NK-92 treated with Interleukin-12 subunit alpha and Interleukin-12 subunit beta, amount 100 ng/mL, for 24 hours (cell line): ENCODE results near the gene C12orf57.

Experiments used
- DNase-seq: peaks from one replicate; lab custom pipeline; 2025; lab: John Stamatoyannopoulos, UW

C12orf57 gene

DNA sequence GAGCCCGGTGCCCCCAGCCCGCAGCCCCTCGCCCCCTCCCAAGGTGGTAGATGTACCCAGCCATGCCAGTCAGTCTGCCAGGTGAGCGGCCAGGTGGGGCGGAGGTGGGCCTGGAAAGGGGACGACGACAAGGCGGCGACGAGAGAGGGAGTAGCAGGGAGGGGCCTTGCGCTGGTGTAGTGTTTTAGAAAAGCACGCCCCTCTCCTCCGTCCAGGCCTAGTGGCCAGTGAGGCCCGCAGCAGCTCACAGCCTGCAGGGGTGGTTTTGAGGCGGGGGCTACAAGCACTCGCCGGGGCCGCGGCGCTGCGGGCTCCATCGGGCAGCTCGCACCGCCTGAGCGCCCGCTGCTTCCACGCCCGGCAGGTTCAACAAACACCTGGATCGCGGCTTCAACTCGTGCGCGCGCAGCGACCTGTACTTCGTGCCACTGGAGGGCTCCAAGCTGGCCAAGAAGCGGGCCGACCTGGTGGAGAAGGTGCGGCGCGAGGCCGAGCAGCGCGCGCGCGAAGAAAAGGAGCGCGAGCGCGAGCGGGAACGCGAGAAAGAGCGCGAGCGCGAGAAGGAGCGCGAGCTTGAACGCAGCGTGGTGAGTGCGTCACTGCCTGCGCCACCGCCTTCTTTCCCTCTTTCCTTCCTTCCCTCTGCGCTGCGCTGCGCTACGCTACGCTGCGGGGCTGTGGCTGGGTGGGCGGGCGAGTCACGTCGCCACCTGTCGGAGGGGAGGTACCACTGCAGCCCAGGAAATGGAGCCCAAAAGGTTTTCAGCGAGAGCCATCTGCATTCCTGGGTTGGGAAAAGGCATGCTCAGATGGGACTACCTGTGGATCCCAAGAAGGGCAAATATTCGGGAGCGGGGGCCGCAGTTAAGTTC, 6.1 kb upstream of the C12orf57 start:
- peak; percentile 68 for DNase-seq

- DNase-seq = no peak
Observed at GRCh38 chr12:6938353-6939190, 5.2 kb upstream of the C12orf57 start.

DNA sequence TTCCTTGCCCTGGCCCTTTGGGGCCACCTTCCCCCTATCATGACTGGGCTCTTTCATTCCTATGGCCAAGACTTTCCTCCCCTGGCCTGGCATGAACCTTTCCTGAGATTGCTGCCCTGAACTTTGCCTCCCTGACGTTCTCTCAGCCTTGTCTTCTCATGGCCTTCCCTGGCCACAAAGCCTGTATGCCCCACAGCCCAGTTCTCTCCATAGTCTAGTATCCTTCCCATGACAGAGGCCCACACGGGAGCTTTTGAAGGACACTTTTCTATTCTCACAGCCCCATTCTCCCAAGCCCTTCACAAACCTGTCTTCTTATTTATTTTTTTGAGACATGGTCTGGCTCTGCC, 4.7 kb upstream of the C12orf57 start:
- no peak for DNase-seq

GRCh38 chr12:6941267-6941666, 2.6 kb upstream of the C12orf57 start:
- DNase-seq = no peak

- no peak for DNase-seq
Observed at GRCh38 chr12:6941782-6942181, 2.0 kb upstream of the C12orf57 start.

DNA sequence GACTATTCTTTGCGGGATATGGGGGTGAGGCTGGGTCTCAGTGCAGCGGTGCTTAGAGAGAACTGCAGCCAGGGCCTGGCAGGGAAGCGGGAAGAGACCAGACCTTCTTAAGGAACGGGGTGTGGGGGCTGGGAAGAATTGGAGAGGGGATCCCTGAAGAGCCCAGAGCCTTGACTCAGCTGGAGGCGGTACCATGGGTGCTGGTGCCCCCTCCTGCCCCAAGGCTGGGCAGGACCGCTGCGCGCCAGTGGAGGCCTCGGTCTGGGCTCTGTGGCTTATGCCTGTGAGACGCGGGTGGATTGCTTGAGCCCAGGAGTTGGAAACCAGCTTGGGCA, 1.5 kb upstream of the C12orf57 start:
- no peak for DNase-seq

GRCh38 chr12:6943389-6943721, 467 bp upstream of the C12orf57 start:
- no peak for DNase-seq

GRCh38 chr12:6944381-6945186, 762 bp downstream of the C12orf57 start:
- DNase-seq = peak; percentile 72

GRCh38 chr12:6945613-6946012, 1.8 kb downstream of the C12orf57 start:
- no peak for DNase-seq

- DNase-seq = no peak
Observed at GRCh38 chr12:6946033-6946919, 2.5 kb downstream of the C12orf57 start.

- DNase-seq = no peak
Observed at GRCh38 chr12:6946920-6947374, 3.1 kb downstream of the C12orf57 start.

GRCh38 chr12:6947615-6948014, 3.8 kb downstream of the C12orf57 start:
- no peak for DNase-seq

DNA sequence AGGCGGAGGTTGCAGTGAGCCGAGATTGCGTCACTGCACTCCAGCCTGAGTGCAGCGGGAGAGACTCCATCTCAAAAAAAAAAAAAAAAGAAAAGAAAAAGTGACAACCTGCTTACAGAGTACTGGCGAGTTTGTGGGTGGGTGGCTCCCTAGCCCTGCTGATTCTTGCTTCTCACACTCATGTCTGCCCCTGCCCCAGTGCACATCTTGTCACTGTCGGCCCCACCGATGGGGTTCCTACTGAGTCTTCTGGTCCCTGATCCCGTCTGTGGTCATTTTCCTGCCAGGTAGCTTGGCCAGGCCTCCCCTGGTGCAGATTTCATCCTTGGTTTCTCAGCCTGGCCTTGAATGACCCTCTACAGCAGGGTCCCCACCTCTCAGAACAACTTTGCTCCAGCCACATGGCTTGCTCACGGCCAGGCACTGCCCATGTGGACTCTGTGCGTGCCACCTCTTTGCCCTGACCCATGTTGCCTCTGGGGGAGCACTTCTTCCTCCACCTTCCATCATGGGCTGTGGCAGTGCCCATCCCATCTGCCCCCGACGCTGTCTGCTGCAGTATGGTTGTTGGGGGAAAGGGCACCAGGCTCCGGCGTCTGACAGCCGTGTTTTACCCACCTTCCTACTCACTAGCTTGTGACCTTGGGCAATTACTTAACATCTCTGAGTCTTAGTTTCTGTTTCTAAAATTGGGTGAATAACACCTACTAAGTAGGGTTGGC, 5.2 kb downstream of the C12orf57 start:
- DNase-seq = no peak

DNA sequence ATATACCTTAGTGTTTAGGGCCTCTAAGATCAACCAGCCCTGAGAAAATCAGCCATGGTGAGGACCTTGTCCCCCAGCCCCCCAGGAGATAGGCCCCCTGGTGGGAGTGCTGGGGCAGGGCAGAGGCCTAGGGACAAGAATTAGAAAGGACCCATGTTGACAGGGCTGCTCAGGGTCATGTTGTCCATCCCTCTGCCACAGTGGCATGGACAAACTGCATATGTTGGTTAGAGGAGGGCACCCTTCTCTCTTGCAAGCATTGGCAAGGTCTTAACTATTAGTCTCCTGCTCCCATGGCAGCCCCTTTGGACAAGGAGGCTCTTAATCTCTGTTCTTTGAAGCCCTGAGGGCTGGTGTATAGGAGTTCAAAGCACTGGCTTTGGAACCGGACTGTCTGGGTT, 6.6 kb downstream of the C12orf57 start:
- no peak for DNase-seq

GRCh38 chr12:6950811-6951540, 7.2 kb downstream of the C12orf57 start, which contains the start of gene PTPN6:
TSS of gene PTPN6 (plus strand) at chr12:6951356. CDS start at chr12:6951513, 157 bp downstream.
- no peak for DNase-seq

DNA sequence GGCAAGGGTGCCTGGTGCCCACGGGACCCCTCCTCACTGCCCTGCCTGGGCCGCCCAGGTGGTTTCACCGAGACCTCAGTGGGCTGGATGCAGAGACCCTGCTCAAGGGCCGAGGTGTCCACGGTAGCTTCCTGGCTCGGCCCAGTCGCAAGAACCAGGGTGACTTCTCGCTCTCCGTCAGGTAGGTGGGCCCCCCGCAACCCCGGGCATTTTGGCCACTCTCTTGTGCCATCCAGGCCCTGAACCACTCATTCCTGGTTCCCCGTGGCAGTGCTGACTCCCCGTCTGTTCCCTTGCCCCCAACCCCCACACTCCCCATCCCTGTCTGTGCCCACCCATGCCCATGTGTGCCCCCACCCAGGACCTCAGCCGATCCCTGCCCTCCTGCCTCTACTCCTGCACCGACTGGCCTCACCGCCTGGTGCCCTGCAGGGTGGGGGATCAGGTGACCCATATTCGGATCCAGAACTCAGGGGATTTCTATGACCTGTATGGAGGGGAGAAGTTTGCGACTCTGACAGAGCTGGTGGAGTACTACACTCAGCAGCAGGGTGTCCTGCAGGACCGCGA, 7.8 kb downstream of the C12orf57 start:
- DNase-seq = no peak

GRCh38 chr12:6952121-6952862, 8.5 kb downstream of the C12orf57 start:
- DNase-seq = no peak

- DNase-seq = no peak
Observed at GRCh38 chr12:6952863-6953441, 9.1 kb downstream of the C12orf57 start.
